Measurements from ENCODE around the gene ZFP92.

The ZFP92 gene

DNA sequence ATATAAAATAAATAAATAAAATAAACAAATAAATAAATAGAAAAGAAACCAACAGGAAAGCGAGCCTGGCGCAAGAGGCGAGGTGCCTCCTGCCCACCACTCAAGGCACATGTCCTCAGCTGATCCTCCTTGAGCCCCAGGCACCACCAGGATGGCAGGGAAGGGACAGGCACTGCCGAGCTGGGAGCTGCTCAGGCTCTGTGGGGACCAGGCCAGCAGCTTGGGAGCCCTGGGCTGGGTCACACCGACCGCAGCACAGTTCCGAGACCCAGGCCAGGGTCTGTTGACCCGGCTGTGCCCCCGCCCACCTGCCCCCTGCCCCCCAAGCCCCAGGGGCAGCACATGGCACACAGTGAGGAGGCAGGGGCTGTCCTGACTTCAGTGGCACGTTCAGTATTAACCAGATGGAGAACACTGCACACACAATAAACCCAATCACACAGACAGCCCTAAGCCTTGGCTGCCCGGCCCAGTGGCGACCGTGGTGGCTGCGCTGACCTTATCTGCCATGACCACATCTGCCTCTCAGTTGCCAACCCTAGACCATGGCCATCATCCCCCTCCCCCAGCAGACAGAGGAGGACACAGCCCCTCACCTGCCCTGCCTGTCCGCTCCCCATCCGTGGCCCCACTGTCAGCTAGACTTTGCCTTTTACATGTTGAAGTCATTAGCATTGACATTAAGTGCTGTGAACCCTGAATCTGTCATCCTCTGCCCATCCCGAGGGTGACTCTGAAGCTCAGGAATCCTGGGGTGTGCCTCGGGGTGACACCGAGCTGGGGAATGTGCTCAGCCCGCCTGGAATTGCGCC is 37.5 kb downstream of the ZFP92 start:
- Histone ChIP-seq H3K9me2 (replicated peaks; ENCODE audit: low read depth, low read length) (no peaks in the 10 kb centered on the region), H4K20me1 (ENCODE audit: insufficient read depth, low read length, poor library complexity, severe bottlenecking) (no peaks in the 10 kb centered on the region), H3F3A (ENCODE audit: low read depth) (no peaks in the 10 kb centered on the region), H3K9me3 (ENCODE audit: insufficient read depth, low read depth, low read length) (no peaks in the 10 kb centered on the region), H3K4me3 (ENCODE audit: low read length, poor library complexity, severe bottlenecking) (no peak overlapping the region), H3K79me2 (ENCODE audit: insufficient read depth, low read length) (no peaks in the 10 kb centered on the region), H3K4me2 (ENCODE audit: low read depth, low read length, poor library complexity, severe bottlenecking) (no peak overlapping the region), H3K4me1 (ENCODE audit: insufficient read depth, low read length, poor library complexity, severe bottlenecking) (no peaks in the 10 kb centered on the region), H2AFZ (ENCODE audit: low read length) (no peak overlapping the region), H3K27me3 (ENCODE audit: insufficient read depth, low read length, poor library complexity, severe bottlenecking) (no peaks in the 10 kb centered on the region), H3K36me3 (ENCODE audit: insufficient read depth, low read length) (no peaks in the 10 kb centered on the region), H3K9ac (ENCODE audit: low read depth, low read length, poor library complexity, severe bottlenecking) (no peak overlapping the region)
- TF ChIP-seq, protein P1, sequence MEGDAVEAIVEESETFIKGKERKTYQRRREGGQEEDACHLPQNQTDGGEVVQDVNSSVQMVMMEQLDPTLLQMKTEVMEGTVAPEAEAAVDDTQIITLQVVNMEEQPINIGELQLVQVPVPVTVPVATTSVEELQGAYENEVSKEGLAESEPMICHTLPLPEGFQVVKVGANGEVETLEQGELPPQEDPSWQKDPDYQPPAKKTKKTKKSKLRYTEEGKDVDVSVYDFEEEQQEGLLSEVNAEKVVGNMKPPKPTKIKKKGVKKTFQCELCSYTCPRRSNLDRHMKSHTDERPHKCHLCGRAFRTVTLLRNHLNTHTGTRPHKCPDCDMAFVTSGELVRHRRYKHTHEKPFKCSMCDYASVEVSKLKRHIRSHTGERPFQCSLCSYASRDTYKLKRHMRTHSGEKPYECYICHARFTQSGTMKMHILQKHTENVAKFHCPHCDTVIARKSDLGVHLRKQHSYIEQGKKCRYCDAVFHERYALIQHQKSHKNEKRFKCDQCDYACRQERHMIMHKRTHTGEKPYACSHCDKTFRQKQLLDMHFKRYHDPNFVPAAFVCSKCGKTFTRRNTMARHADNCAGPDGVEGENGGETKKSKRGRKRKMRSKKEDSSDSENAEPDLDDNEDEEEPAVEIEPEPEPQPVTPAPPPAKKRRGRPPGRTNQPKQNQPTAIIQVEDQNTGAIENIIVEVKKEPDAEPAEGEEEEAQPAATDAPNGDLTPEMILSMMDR (conservative IDR thresholded peaks at IDR 0.05; ENCODE audit: low read length), result no peak

DNA sequence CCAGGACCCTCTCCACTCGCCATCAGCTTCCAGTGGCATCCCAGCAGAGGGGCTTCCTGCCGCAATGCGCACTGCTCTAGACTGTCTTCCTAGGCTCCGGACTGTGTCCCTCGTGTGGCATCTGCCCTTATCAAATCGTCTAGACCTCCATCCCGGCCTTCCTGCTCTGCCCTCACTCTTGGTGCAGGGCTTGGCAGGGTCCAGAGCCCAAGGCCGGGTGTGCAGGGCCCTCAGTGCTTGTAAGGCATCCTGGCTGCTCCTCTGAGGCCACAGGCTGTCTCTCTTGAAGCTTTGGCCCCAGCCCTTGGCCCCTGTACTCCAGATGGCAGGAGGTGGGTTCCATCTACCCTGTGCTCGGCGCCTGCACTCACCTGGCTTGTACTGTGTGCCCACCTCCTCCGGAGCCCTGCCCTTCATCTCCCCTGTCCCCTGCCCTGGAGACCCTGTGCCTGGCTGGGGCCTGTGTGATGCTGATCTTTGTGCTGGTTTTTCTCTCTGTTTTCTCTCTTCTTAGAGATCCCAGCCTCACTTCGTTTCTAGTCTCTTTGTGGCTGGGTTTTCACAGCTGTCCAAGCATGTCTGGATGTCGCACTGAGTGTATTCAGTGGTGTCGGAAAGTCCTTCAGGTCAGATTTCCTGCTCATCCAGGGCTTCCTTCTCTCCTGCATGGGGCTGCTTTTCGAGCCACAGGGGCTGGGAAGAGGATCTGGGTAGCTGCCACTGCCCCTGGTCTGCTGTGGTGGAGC is 38.3 kb downstream of the ZFP92 start:
- Histone ChIP-seq H3K4me2 (ENCODE audit: low read depth, low read length, poor library complexity, severe bottlenecking) (no peak overlapping the region), H2AFZ (ENCODE audit: low read length) (no peak overlapping the region), H4K20me1 (ENCODE audit: insufficient read depth, low read length, poor library complexity, severe bottlenecking) (no peaks in the 10 kb centered on the region), H3K79me2 (ENCODE audit: insufficient read depth, low read length) (no peaks in the 10 kb centered on the region), H3K27me3 (ENCODE audit: insufficient read depth, low read length, poor library complexity, severe bottlenecking) (no peaks in the 10 kb centered on the region), H3K9me3 (ENCODE audit: insufficient read depth, low read depth, low read length) (no peaks in the 10 kb centered on the region), H3K36me3 (ENCODE audit: insufficient read depth, low read length) (no peaks in the 10 kb centered on the region), H3K4me1 (ENCODE audit: insufficient read depth, low read length, poor library complexity, severe bottlenecking) (no peaks in the 10 kb centered on the region), H3K4me3 (ENCODE audit: low read length, poor library complexity, severe bottlenecking) (no peak overlapping the region), H3K9ac (ENCODE audit: low read depth, low read length, poor library complexity, severe bottlenecking) (no peak overlapping the region), H3F3A (ENCODE audit: low read depth) (no peaks in the 10 kb centered on the region), H3K9me2 (replicated peaks; ENCODE audit: low read depth, low read length) (no peaks in the 10 kb centered on the region)
- no peak for TF ChIP-seq EZH2phosphoT487 (IDR thresholded peaks at IDR 0.05; ENCODE audit: borderline replicate concordance)
- TF ChIP-seq, protein P1 (conservative IDR thresholded peaks at IDR 0.05; ENCODE audit: low read length), result no peak

DNA sequence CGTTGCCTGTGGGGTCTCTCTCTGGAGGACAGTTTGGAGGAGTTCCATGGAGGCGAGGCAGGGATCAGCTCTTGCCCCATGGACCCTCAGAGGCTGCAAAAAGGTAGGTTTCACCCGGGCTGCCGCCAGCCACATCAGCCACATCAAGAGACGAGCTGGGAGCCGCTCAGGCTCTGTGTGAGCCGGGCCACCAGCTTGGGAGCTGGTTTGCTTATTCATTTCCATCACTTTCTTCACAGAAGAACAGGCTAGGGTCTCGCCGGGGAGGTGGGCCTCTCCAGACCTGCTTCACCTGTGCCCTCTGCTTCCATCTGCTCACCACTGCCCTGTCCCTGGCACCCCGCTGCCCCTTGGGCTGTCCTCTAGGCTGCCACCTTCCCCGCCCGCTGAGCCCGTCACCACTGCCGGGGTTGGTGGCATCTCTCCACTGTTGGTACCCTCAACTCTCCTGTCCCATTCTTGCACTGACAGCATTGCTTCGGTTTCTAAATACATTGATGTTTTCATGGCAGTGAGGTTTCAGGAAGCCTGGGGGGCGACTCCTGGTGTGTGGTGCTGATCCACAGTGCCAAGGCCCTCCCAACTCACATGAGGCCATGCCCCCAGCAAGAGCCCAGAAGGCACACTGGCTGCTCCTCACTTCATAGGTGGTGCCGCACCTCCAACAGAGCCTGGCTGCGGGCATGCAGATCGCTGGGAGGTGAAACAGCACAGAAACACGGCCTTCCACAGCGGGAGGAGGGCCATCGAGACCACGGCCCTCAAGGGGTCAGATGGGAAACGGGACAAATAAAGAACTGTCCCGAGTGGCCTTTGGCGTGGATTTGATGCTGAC is 39.1 kb downstream of the ZFP92 start:
- Histone ChIP-seq H3K27me3 (ENCODE audit: insufficient read depth, low read length, poor library complexity, severe bottlenecking) (no peaks in the 10 kb centered on the region), H3F3A (ENCODE audit: low read depth) (no peaks in the 10 kb centered on the region), H3K4me3 (ENCODE audit: low read length, poor library complexity, severe bottlenecking) (no peak overlapping the region), H3K9ac (ENCODE audit: low read depth, low read length, poor library complexity, severe bottlenecking) (no peak overlapping the region), H3K79me2 (ENCODE audit: insufficient read depth, low read length) (no peaks in the 10 kb centered on the region), H4K20me1 (ENCODE audit: insufficient read depth, low read length, poor library complexity, severe bottlenecking) (no peaks in the 10 kb centered on the region), H3K9me2 (replicated peaks; ENCODE audit: low read depth, low read length) (no peaks in the 10 kb centered on the region), H3K9me3 (ENCODE audit: insufficient read depth, low read depth, low read length) (no peaks in the 10 kb centered on the region), H3K4me2 (ENCODE audit: low read depth, low read length, poor library complexity, severe bottlenecking) (no peak overlapping the region), H2AFZ (ENCODE audit: low read length) (no peak overlapping the region), H3K4me1 (ENCODE audit: insufficient read depth, low read length, poor library complexity, severe bottlenecking) (no peaks in the 10 kb centered on the region), H3K36me3 (ENCODE audit: insufficient read depth, low read length) (no peaks in the 10 kb centered on the region)
- TF ChIP-seq EZH2phosphoT487 (IDR thresholded peaks at IDR 0.05; ENCODE audit: borderline replicate concordance), result no peak
- TF ChIP-seq, protein P1 (conservative IDR thresholded peaks at IDR 0.05; ENCODE audit: low read length), result no peak

Measured in Loucy (cell line).